Mammary epithelial cell (primary cell): ENCODE measurements around the gene SDHD.

Experiments used
- CTCF ChIP-seq, 2 donors: IDR thresholded peaks in 1 of 2; conservative IDR thresholded peaks in 1 of 2; 2 replicates each; pipeline ENCODE4 v1.5.1; 2011 to 2012; ENCODE audit warnings: inconsistent platforms in 2 of 2, low read length in 2 of 2, mild to moderate bottlenecking in 2 of 2, control low read depth in 1 of 2, low read depth in 1 of 2; ENCODE audit not compliant: insufficient read depth in 1 of 2; ENCODE audit errors: extremely low read depth in 1 of 2
- EZH2 ChIP-seq: IDR thresholded peaks from 2 replicates; pipeline ENCODE4 v1.6.1; 2012; ENCODE audit warnings: low read length, inconsistent platforms, borderline replicate concordance

GRCh38 chr11:112100462-112100861 lies 13.8 kb downstream of the SDHD start:
- TF ChIP-seq CTCF (conservative IDR thresholded peaks at IDR 0.05 in 1 of 2, IDR thresholded peaks at IDR 0.05 in 1 of 2; ENCODE audit: extremely low read depth in 1 of 2, insufficient read depth in 1 of 2, low read depth in 1 of 2, low read length in 2 of 2) (no peak), EZH2 (no peak)
